ENCODE results near the gene TRIM56.

DNA sequence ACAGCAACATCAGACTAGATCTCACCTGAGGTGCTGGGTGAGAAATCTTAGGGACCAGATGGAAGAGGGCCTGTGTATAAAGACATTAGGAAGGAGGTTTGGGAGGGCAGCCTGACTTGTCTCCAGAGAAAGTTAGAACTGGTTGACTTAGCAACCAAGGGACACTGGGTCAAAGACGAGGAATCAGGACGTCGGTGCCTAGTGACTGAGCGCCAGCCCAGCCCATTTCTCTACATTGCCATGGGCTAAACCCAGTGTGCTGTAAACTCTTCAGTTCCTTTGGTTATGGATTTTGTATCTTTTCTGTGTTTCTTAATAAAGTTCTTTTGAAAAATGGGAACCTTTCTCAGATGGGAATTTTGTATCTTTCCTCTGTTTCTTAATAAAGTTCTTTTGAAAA lies 12.3 kb downstream of the TRIM56 start:
- TF ChIP-seq, protein P1, sequence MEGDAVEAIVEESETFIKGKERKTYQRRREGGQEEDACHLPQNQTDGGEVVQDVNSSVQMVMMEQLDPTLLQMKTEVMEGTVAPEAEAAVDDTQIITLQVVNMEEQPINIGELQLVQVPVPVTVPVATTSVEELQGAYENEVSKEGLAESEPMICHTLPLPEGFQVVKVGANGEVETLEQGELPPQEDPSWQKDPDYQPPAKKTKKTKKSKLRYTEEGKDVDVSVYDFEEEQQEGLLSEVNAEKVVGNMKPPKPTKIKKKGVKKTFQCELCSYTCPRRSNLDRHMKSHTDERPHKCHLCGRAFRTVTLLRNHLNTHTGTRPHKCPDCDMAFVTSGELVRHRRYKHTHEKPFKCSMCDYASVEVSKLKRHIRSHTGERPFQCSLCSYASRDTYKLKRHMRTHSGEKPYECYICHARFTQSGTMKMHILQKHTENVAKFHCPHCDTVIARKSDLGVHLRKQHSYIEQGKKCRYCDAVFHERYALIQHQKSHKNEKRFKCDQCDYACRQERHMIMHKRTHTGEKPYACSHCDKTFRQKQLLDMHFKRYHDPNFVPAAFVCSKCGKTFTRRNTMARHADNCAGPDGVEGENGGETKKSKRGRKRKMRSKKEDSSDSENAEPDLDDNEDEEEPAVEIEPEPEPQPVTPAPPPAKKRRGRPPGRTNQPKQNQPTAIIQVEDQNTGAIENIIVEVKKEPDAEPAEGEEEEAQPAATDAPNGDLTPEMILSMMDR (conservative IDR thresholded peaks at IDR 0.05; ENCODE audit: low read depth, low read length): no peak
- no peak for TF ChIP-seq RFX5 (IDR thresholded peaks at IDR 0.05; ENCODE audit: low read depth, low read length)
- no peak for TF ChIP-seq MAFK (IDR thresholded peaks at IDR 0.05; ENCODE audit: low read depth, low read length)
- TF ChIP-seq POLR2A (IDR thresholded peaks at IDR 0.05; ENCODE audit: low read depth, low read length): no peak
- no peak for TF ChIP-seq CEBPB (IDR thresholded peaks at IDR 0.05; ENCODE audit: low read depth, low read length)

All from IMR-90 (cell line).